Lower leg skin (tissue), 3 donors: ENCODE measurements around the gene CDCA5.

Experiments
- POLR2A ChIP-seq, 2 donors: fragments of 450-650 bp; IDR thresholded peaks; one replicate each; pipeline ENCODE4 v1.6.1; 2016 to 2017; ENCODE audit warnings: antibody characterized with exemption in 2 of 2, mild to moderate bottlenecking in 1 of 2, moderate library complexity in 1 of 2
- TF ChIP-seq, protein P1 (sequence below), 3 donors: fragments of 450-650 bp; IDR thresholded peaks; one replicate each; pipeline ENCODE4 v1.5.1; 2016; ENCODE audit warnings: antibody characterized with exemption in 3 of 3, mild to moderate bottlenecking in 3 of 3, moderate library complexity in 2 of 3

DNA sequence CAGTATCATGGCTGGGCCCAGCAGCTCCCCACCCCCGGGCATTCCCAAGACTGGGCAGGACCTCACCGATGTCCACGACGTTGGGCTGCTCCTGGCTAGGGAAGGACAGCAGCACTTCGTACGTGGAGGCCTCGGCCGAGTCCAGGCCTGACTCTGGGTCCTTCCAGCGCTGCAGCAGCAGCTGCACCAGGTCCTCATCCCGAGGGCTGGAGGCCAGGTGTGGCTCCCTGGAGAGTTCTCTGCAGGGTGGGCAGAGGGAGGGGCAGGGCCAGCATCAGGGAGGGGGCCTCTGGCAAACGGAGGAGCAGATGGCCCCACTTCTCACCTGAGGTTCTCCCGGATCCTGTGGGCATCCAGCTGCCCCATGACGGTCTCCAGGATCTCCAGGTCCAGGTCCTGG, 25.8 kb downstream of the CDCA5 start:
- TF ChIP-seq, protein P1, sequence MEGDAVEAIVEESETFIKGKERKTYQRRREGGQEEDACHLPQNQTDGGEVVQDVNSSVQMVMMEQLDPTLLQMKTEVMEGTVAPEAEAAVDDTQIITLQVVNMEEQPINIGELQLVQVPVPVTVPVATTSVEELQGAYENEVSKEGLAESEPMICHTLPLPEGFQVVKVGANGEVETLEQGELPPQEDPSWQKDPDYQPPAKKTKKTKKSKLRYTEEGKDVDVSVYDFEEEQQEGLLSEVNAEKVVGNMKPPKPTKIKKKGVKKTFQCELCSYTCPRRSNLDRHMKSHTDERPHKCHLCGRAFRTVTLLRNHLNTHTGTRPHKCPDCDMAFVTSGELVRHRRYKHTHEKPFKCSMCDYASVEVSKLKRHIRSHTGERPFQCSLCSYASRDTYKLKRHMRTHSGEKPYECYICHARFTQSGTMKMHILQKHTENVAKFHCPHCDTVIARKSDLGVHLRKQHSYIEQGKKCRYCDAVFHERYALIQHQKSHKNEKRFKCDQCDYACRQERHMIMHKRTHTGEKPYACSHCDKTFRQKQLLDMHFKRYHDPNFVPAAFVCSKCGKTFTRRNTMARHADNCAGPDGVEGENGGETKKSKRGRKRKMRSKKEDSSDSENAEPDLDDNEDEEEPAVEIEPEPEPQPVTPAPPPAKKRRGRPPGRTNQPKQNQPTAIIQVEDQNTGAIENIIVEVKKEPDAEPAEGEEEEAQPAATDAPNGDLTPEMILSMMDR (IDR thresholded peaks at IDR 0.05), result no peak
- no peak for TF ChIP-seq POLR2A (IDR thresholded peaks at IDR 0.05)
